GM12865 (cell line): ENCODE results near the gene CORO1A.

Source experiments
- DNase-seq: peaks from one replicate; pipeline ENCODE4 v3.0.0; 2010; ENCODE audit warnings: low read depth
- H3K4me3 ChIP-seq: 2 replicates; pipeline ENCODE4 v1.5.1; 2011; ENCODE audit warnings: mild to moderate bottlenecking, low read depth, low read length, control low read depth
- CTCF ChIP-seq: IDR thresholded peaks from 2 replicates; pipeline ENCODE4 v1.5.1; 2011; ENCODE audit warnings: low read length, control low read depth, low read depth, inconsistent platforms; ENCODE audit not compliant: insufficient read depth; ENCODE audit errors: missing control alignments

The CORO1A gene

GRCh38 chr16:30143347-30143702, 40.1 kb upstream of the CORO1A start:
- no peak overlapping the region for H3K4me3 ChIP-seq

GRCh38 chr16:30144017-30144416, 39.4 kb upstream of the CORO1A start:
- no peak for DNase-seq
- no peak for TF ChIP-seq CTCF
- H3K4me3 ChIP-seq, result no peak overlapping the region

More at GRCh38 chr16:30143347-30143702, 40.1 kb upstream of the CORO1A start:
- DNase-seq, result no peak
- no peak for TF ChIP-seq CTCF

GRCh38 chr16:30144917-30145316, 38.5 kb upstream of the CORO1A start:
- no peak for DNase-seq
- no peak for TF ChIP-seq CTCF
- H3K4me3 ChIP-seq, result no peak overlapping the region

GRCh38 chr16:30145657-30146056, 37.7 kb upstream of the CORO1A start:
- TF ChIP-seq CTCF, result no peak
- H3K4me3 ChIP-seq, result no peak overlapping the region
- no peak for DNase-seq

GRCh38 chr16:30147843-30148510, 35.4 kb upstream of the CORO1A start:
- DNase-seq, result no peak
- H3K4me3 ChIP-seq, result no peak overlapping the region
- TF ChIP-seq CTCF, result no peak

GRCh38 chr16:30149250-30149930, 34.0 kb upstream of the CORO1A start:
- TF ChIP-seq CTCF, result no peak
- H3K4me3 ChIP-seq, result no peak overlapping the region
- DNase-seq, result no peak
